Cardiac ventricle fibroblast (primary cell): ENCODE data around the gene TIMM13. TPM values are rescaled to one million over a fixed set of nuclear protein-coding genes. Genes with fewer than 3 reads are reported as not detected.

Experiments
- total RNA-seq: library from RNA; depleted of rRNA; stranded (reverse); fragments of >200 nt; gene quantifications from 2 replicates; pipeline ENCODE4 v1.2.3, GENCODE V29; 2015

Gene TIMM13
- 37.6 and 44.0 TPM in 2 replicates for total RNA-seq

DNA sequence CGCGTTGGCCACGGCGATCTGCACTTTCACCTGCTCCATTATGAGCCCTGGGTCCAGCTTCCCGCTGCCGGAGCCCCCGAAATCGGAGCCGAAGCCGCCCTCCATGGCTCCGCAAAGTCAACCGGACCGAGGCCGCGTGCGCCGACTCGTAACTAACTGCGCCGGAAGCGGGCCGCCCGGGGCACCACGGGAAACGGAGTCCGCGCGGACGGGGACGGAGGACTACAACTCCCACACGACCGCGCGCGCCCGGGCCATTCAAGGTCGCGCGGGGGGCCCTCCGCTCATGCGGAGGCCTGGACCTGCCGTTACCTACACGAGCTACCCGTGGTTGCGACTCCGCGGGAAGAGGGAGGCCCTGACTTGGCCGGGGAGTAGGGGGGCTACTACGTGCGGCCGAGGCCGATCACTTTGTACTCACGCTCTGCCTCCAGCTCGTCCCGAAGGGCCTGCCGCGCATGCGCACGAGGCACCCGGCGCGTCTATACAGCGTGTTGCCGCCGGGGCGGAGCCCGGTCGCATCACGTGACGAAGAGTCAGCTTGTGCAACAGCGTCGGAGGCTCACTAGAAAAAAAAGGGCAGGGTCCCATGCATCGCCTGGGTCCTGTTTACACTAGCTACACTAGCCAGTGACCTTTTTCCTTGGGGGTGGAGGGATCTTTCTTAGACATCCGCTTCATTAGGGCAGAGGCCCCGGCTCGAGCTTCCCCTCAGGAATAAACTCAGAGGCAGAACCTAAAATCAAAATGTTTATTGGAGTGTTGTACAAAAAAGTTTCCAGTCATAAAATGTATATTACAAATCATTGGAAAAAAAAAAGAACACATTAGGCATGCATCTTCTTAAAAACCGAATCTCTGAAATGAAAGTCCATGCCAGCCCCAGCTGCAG lies at the start of gene TIMM13:
Gene TIMM13, minus strand, starts transcription at position 158 of the 892 bp plus-strand sequence. Its CDS starts 53 bp downstream, at position 105.

DNA sequence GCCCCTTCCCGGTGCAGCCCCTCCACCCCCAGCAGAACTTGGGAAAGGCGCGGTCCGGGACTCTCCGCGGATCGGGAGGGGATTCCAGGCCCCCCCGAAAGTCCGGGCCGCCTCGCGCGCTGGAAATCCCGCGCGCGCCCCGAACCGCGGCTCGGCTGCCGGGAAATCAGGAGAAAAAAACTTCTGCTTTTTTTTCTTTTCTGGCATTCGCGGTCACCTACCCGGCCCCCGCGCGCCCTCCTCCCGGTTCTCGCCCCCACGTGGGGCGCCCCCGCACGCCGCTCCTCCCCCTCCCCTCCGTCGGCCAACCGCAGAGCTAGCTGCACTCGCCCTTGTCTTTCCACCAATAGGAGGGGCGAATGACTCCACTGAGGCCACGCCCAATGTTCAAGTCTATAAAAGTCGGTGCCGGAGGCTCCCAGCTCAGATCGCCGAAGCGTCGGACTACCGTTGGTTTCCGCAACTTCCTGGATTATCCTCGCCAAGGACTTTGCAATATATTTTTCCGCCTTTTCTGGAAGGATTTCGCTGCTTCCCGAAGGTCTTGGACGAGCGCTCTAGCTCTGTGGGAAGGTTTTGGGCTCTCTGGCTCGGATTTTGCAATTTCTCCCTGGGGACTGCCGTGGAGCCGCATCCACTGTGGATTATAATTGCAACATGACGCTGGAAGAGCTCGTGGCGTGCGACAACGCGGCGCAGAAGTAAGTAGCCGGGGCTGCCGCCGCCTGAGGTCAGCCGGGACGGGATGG lies 48.5 kb upstream of the TIMM13 start, which contains the start of gene GADD45B:
Gene GADD45B, plus strand, starts transcription at position 426 of the 749 bp plus-strand sequence. Its CDS starts 232 bp downstream, at position 658.

Other genes starting within 250 kb of the TIMM13 start
- gene PLEKHJ1, start 191.3 kb downstream of the TIMM13 start, total RNA-seq: 44.6 and 47.2 TPM in 2 replicates
- 36.3 and 60.0 TPM in 2 replicates for gene SF3A2, start 190.8 kb downstream of the TIMM13 start, total RNA-seq
- gene AMH, start 178.3 kb downstream of the TIMM13 start, total RNA-seq: 0.31 and 0.39 TPM in 2 replicates
- gene JSRP1, start 171.2 kb downstream of the TIMM13 start, total RNA-seq: not detected in 2 replicates
- gene PEAK3, start 145.4 kb downstream of the TIMM13 start, total RNA-seq: not detected in 2 replicates
- gene LINGO3, start 119.4 kb downstream of the TIMM13 start, total RNA-seq: not detected in 2 replicates
- gene LSM7, start 99.0 kb downstream of the TIMM13 start, total RNA-seq: 88.4 and 100 TPM in 2 replicates
- 24.6 and 26.0 TPM in 2 replicates for gene SPPL2B, start 98.9 kb downstream of the TIMM13 start, total RNA-seq
- gene TMPRSS9, start 67.3 kb downstream of the TIMM13 start, total RNA-seq: not detected in 2 replicates
- 24.1 and 26.4 TPM in 2 replicates for gene LMNB2, start 29.4 kb upstream of the TIMM13 start, total RNA-seq
- 42.2 and 60.7 TPM in 2 replicates for gene GADD45B, start 48.5 kb upstream of the TIMM13 start, total RNA-seq